ENCODE results near the gene FNTB. TPM values are rescaled to one million over a fixed set of nuclear protein-coding genes. Genes with fewer than 3 reads are reported as not detected.

The FNTB gene
- total and polyA plus RNA-seq, 2 of the 8 experiments (the other 6 are each of a cell fraction or from before 2014, with no cell fraction given) = 16.0 to 20.7 TPM

DNA sequence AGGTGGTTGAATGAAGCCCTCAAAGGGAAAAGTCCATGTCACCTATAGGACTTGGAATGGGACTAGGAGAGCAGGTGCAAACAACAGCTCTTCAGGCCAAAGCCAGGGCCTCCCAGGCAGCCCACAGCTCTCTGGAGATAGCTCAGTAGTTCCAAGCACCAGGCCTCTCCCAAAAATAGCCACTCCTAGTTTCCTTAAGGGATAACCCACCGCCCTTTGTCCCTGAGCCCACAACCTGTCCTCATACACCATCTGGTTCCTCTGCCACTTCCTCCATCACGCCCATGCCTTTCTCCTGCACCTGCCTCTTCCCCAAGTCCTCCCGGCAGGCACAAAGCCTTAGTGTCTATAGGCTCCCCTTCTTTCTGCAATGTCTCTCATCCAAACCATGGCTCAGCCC is 16.7 kb upstream of the FNTB start (continued):
- TF ChIP-seq E2F6 (IDR thresholded peaks at IDR 0.05) = no peak
- no peak for TF ChIP-seq USF2 (IDR thresholded peaks at IDR 0.05; ENCODE audit: low read length)
- no peak for TF ChIP-seq EP300 (IDR thresholded peaks at IDR 0.05; ENCODE audit: borderline replicate concordance in 1 of 2, low read depth in 2 of 2, low read length in 2 of 2)
- TF ChIP-seq KDM4A (IDR thresholded peaks at IDR 0.05; ENCODE audit: low read depth, low read length, severe bottlenecking) = no peak
- no peak for TF ChIP-seq NANOG (IDR thresholded peaks at IDR 0.05; ENCODE audit: insufficient read depth, low read depth, low read length, poor library complexity, severe bottlenecking)
- TF ChIP-seq SUZ12 (IDR thresholded peaks at IDR 0.05; ENCODE audit: low read length) = no peak
